ENCODE results near the gene PPL. TPM values are rescaled to one million over a fixed set of nuclear protein-coding genes. Genes with fewer than 3 reads are reported as not detected.

Gene PPL
- total RNA-seq, 4 donors from 2014 or later, result 55.5 to 84.9 (median 72.0) TPM

- Histone ChIP-seq H3K9me3 (no peaks in the 10 kb centered on the region), H3K27me3 (no peaks in the 10 kb centered on the region), H3K4me3 (replicated peaks in 1 of 3) (no peak overlapping the region), H3K36me3 (no peaks in the 10 kb centered on the region), H3K4me1 (peaks cover 37 to 46% of the 10 kb centered on the region in 2 donors), H3K27ac (peak overlapping the region; percentile 27 to 54 (median 29))
- peak; percentile 34 to 36 for DNase-seq
- WGBS, 2 donors, result 74 to 86% methylated on average over 6 of the region's 6 CpGs
- intact Hi-C loops (cut with DNase I), result no loop called here
- TF ChIP-seq CTCF (IDR thresholded peaks at IDR 0.05) (no peak), POLR2A (IDR thresholded peaks at IDR 0.05) (no peak)
These were observed 8.7 kb downstream of the PPL start for GRCh38 chr16:4928227-4928626.

DNA sequence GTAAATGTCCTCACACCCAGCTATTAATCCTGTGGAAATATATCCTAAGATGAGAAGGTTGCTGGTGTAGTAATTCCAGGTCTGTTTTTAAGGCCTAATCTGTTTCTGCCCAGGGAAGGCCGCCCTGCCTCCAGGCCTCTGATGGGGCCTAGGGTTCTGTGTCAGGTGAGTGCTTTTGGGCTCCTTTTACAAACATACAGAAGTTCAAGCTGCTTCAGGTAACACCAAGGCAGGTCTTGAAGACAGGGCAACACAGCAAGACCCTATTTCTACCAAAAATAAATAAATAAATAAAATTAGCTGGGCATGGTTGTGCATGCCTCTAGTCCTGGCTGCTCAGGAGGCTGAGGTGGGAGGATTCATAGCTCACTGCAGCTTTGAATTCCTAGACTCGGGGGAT is 9.3 kb downstream of the PPL start:
- Histone ChIP-seq H3K4me1 (peaks cover 37 to 46% of the 10 kb centered on the region in 2 donors), H3K36me3 (no peaks in the 10 kb centered on the region), H3K4me3 (replicated peaks in 1 of 3) (no peak overlapping the region), H3K27ac (peak overlapping the region; percentile 29 to 54 (median 36)), H3K27me3 (no peaks in the 10 kb centered on the region), H3K9me3 (no peaks in the 10 kb centered on the region)
- 60 to 75% methylated on average over 2 of the region's 2 CpGs for WGBS, 2 donors
- intact Hi-C loops (cut with DNase I), result no loop called here
- TF ChIP-seq POLR2A (IDR thresholded peaks at IDR 0.05) (no peak), CTCF (IDR thresholded peaks at IDR 0.05) (no peak)
- no peak for DNase-seq

GRCh38 chr16:4926928-4927327 is 10.0 kb downstream of the PPL start:
- Histone ChIP-seq H3K27me3 (no peaks in the 10 kb centered on the region), H3K9me3 (no peaks in the 10 kb centered on the region), H3K27ac (peak overlapping the region in 1 of 3 donors; percentile 36), H3K36me3 (no peaks in the 10 kb centered on the region), H3K4me1 (peaks cover 37 to 46% of the 10 kb centered on the region in 2 donors), H3K4me3 (replicated peaks in 1 of 3) (no peak overlapping the region)
- DNase-seq, result no peak
- 97 to 99% methylated on average over 2 of the region's 2 CpGs for WGBS, 2 donors
- TF ChIP-seq POLR2A (IDR thresholded peaks at IDR 0.05) (no peak), CTCF (IDR thresholded peaks at IDR 0.05) (no peak)
- intact Hi-C loops (cut with DNase I), result no loop called here

GRCh38 chr16:4925791-4926190 is 11.2 kb downstream of the PPL start:
- intact Hi-C loops (cut with DNase I), result no loop called here
- H3K36me3 ChIP-seq, result no peaks in the 10 kb centered on the region
- no peak for TF ChIP-seq POLR2A (IDR thresholded peaks at IDR 0.05)
- no peak for TF ChIP-seq CTCF (IDR thresholded peaks at IDR 0.05)
- H3K27ac ChIP-seq, result peak overlapping the region; percentile 83 to 90 (median 89)
- H3K4me3 ChIP-seq (replicated peaks in 1 of 3), result no peak overlapping the region
- no peaks in the 10 kb centered on the region for H3K27me3 ChIP-seq
- peaks cover 37 to 46% of the 10 kb centered on the region in 2 donors for H3K4me1 ChIP-seq
- no peaks in the 10 kb centered on the region for H3K9me3 ChIP-seq
- no peak for DNase-seq
- 71 to 91% methylated on average over 5 of the region's 5 CpGs for WGBS, 2 donors

- Histone ChIP-seq H3K36me3 (no peaks in the 10 kb centered on the region), H3K4me3 (replicated peaks in 1 of 3) (no peak overlapping the region), H3K4me1 (peaks cover 37 to 46% of the 10 kb centered on the region in 2 donors), H3K27me3 (no peaks in the 10 kb centered on the region), H3K27ac (peak overlapping the region; percentile 83 to 90 (median 89)), H3K9me3 (no peaks in the 10 kb centered on the region)
- intact Hi-C loops (cut with DNase I), result no loop called here
- DNase-seq, result no peak
- WGBS, 2 donors, result 53 to 55% methylated on average over 5 of the region's 5 CpGs
- TF ChIP-seq CTCF (IDR thresholded peaks at IDR 0.05), result peak in 1 of 6 experiments; percentile 9
- TF ChIP-seq POLR2A (IDR thresholded peaks at IDR 0.05), result no peak
These were observed 11.7 kb downstream of the PPL start for GRCh38 chr16:4925293-4925607.
